Airway epithelial cell (primary cell): ENCODE data around the gene SPDYE18. TPM values are rescaled to one million over a fixed set of nuclear protein-coding genes. Genes with fewer than 3 reads are reported as not detected.

ENCODE experiments used
- total RNA-seq: library from RNA; depleted of rRNA; stranded (reverse); fragments of >200 nt; gene quantifications from 2 replicates; pipeline ENCODE4 v1.2.3, GENCODE V29; 2015

Gene SPDYE18, protein sequence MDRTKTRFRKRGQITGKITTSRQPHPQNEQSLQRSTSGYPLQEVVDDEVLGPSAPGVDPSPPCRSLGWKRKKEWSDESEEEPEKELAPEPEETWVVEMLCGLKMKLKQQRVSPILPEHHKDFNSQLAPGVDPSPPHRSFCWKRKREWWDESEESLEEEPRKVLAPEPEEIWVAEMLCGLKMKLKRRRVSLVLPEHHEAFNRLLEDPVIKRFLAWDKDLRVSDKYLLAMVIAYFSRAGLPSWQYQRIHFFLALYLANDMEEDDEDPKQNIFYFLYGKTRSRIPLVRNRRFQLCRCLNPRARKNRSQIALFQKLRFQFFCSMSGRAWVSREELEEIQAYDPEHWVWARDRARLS
- total RNA-seq: not detected in 2 replicates

DNA sequence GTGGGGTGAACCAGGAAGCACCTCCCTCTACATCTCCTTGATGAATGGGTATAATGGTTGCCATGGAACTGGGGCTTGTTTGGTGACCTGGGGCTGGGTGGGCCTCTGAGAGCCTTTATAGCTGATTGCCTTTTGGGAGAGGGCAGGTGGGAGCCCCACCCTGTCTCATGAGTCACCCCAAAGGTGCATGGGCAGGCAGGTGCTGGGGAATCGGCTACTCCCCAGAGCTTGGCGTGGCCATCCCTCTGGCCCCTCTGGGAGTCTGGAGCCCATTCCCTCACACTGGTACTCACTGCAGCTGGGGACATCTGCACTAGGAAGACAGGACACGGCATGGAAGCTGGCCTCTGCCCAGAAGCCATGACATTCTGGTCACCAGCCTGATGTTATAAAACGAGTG, at the start of gene SPDYE18:
SPDYE18 (minus strand) TSS at position 2 of the 400 bp plus-strand sequence. CDS start 2,046 bp downstream, outside the sequence.

DNA sequence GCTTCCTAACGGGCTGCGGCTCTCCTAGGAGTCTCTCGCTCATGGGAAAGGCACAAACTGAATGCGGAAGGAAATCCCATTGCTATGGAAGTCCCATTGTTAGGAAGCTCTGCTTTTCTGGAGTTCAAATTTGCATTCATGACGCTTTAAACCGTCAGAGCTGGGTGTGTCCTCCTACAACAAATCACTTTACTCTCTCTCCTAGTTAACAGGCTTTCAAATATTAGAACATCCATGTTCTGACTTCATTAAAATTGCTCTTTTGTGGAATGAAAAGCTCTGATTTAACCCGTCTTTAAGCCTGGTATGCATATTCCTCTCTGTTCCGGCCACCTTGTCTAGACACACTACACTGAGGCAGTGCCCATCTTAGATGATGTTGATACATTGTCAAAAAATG, 30.1 kb downstream of the SPDYE18 start, which contains the start of gene SPDYE17:
SPDYE17 (minus strand) TSS at position 101 of the 400 bp plus-strand sequence. CDS start 1,791 bp downstream, outside the sequence.

Other genes with a start within 250 kb of the SPDYE18 start
- gene SPDYE17, start 30.2 kb downstream of the SPDYE18 start, total RNA-seq: not detected in 2 replicates
- gene CCDC146, start 60.1 kb upstream of the SPDYE18 start, total RNA-seq: 0.65 and 1.5 TPM in 2 replicates
- gene FGL2, start 137.3 kb upstream of the SPDYE18 start, total RNA-seq: not detected in 2 replicates